ENCODE measurements around the gene SPACA6. TPM values are rescaled to one million over a fixed set of nuclear protein-coding genes. Genes with fewer than 3 reads are reported as not detected.

The SPACA6 gene
- total RNA-seq, 1 experiment from 2014 or later = 3.6 TPM

GRCh38 chr19:51743405-51743804 lies 50.3 kb downstream of the SPACA6 start:
- DNase-seq = no peak
- Mint-ChIP-seq H3K27ac (ENCODE audit: unreplicated experiment) (no peak overlapping the region), H3K4me3 (ENCODE audit: unreplicated experiment) (no peak overlapping the region), H3K27me3 (ENCODE audit: insufficient read depth, unreplicated experiment) (peaks cover 2% of the 10 kb centered on the region), H3K9me3 (ENCODE audit: unreplicated experiment) (peaks cover 21% of the 10 kb centered on the region), H3K4me1 (ENCODE audit: low read depth, unreplicated experiment) (no peaks in the 10 kb centered on the region), H3K36me3 (ENCODE audit: insufficient read depth, unreplicated experiment) (no peaks in the 10 kb centered on the region)
- POLR2A ChIA-PET = no interaction called here
- H3K4me1 ChIP-seq = no peaks in the 10 kb centered on the region
- H3K9me3 ChIP-seq = no peaks in the 10 kb centered on the region; the same call in none of the 2 replicates
- intact Hi-C loops (cut with micrococcal nuclease; ENCODE audit: unreplicated experiment) = no loop called here
- CTCF ChIA-PET = interaction anchor here (0.7 kb wide), 1 partner anchor 34 kb away, joined by 3 read pairs; no protein-coding TSS in a partner anchor
- H3K27me3 ChIP-seq (replicated peaks; ENCODE audit: control insufficient read depth, insufficient read depth, low read length) = no peaks in the 10 kb centered on the region; the same call in 1 of the 2 replicates
- H3K4me3 ChIP-seq (ENCODE audit: low read depth, low read length) = no peak overlapping the region
- no peak for TF ChIP-seq CTCF (IDR thresholded peaks at IDR 0.05; ENCODE audit: insufficient read depth in 1 of 2, low read depth in 1 of 2, low read length in 1 of 2, severe bottlenecking in 1 of 2, unreplicated experiment in 1 of 2)
- no TSS peak for BruUV-seq (replicated peaks)
- no peaks in the 10 kb centered on the region for H3K36me3 ChIP-seq (ENCODE audit: control insufficient read depth, insufficient read depth, low read length)

GRCh38 chr19:51746731-51747130 lies 53.6 kb downstream of the SPACA6 start:
- Histone ChIP-seq H3K4me3 (ENCODE audit: low read depth, low read length) (no peak overlapping the region), H3K36me3 (ENCODE audit: control insufficient read depth, insufficient read depth, low read length) (no peaks in the 10 kb centered on the region), H3K4me1 (no peaks in the 10 kb centered on the region), H3K27me3 (replicated peaks; ENCODE audit: control insufficient read depth, insufficient read depth, low read length) (no peaks in the 10 kb centered on the region), H3K9me3 (no peaks in the 10 kb centered on the region; the same call in 1 of the 2 replicates)
- TF ChIP-seq CTCF (IDR thresholded peaks at IDR 0.05; ENCODE audit: insufficient read depth in 1 of 2, low read depth in 1 of 2, low read length in 1 of 2, severe bottlenecking in 1 of 2, unreplicated experiment in 1 of 2) = no peak
- no peak for DNase-seq
- Mint-ChIP-seq H3K36me3 (ENCODE audit: insufficient read depth, unreplicated experiment) (no peaks in the 10 kb centered on the region), H3K27ac (ENCODE audit: unreplicated experiment) (no peak overlapping the region), H3K4me3 (ENCODE audit: unreplicated experiment) (no peak overlapping the region), H3K9me3 (ENCODE audit: unreplicated experiment) (peaks cover 42% of the 10 kb centered on the region), H3K27me3 (ENCODE audit: insufficient read depth, unreplicated experiment) (peaks cover 5% of the 10 kb centered on the region), H3K4me1 (ENCODE audit: low read depth, unreplicated experiment) (no peaks in the 10 kb centered on the region)
- BruUV-seq (replicated peaks) = no TSS peak
- CTCF ChIA-PET = no interaction called here
- POLR2A ChIA-PET = no interaction called here
- intact Hi-C loops (cut with micrococcal nuclease; ENCODE audit: unreplicated experiment) = no loop called here

- no peak for DNase-seq
- Histone ChIP-seq H3K4me3 (ENCODE audit: low read depth, low read length) (no peak overlapping the region), H3K9me3 (no peaks in the 10 kb centered on the region), H3K36me3 (ENCODE audit: control insufficient read depth, insufficient read depth, low read length) (no peaks in the 10 kb centered on the region), H3K27me3 (replicated peaks; ENCODE audit: control insufficient read depth, insufficient read depth, low read length) (no peaks in the 10 kb centered on the region), H3K4me1 (no peaks in the 10 kb centered on the region)
- Mint-ChIP-seq H3K27me3 (ENCODE audit: insufficient read depth, unreplicated experiment) (peaks cover 5% of the 10 kb centered on the region), H3K4me1 (ENCODE audit: low read depth, unreplicated experiment) (no peaks in the 10 kb centered on the region), H3K27ac (ENCODE audit: unreplicated experiment) (no peak overlapping the region), H3K9me3 (ENCODE audit: unreplicated experiment) (peaks cover 49% of the 10 kb centered on the region), H3K4me3 (ENCODE audit: unreplicated experiment) (no peak overlapping the region), H3K36me3 (ENCODE audit: insufficient read depth, unreplicated experiment) (no peaks in the 10 kb centered on the region)
- no TSS peak for BruUV-seq (replicated peaks)
- intact Hi-C loops (cut with micrococcal nuclease; ENCODE audit: unreplicated experiment) = no loop called here
- no peak for TF ChIP-seq CTCF (IDR thresholded peaks at IDR 0.05; ENCODE audit: insufficient read depth in 1 of 2, low read depth in 1 of 2, low read length in 1 of 2, severe bottlenecking in 1 of 2, unreplicated experiment in 1 of 2)
- POLR2A ChIA-PET = no interaction called here
- CTCF ChIA-PET = no interaction called here
Measured at GRCh38 chr19:51749979-51750378, 56.8 kb downstream of the SPACA6 start.
